Diencephalon (tissue), 1 donor: ENCODE measurements around the gene TRPC4. TPM values are rescaled to one million over a fixed set of nuclear protein-coding genes. Genes with fewer than 3 reads are reported as not detected.

ENCODE experiments used
- small RNA-seq: library from RNA; depleted of rRNA; stranded (forward); fragments of <200 nt; gene quantifications from one replicate; pipeline ENCODE3, GENCODE V24; 2014
- total RNA-seq: library from RNA; depleted of rRNA; stranded (reverse); fragments of >200 nt; gene quantifications from one replicate; pipeline ENCODE4 v1.2.3, GENCODE V29; 2014

Gene TRPC4
- total RNA-seq = 16.8 TPM

DNA sequence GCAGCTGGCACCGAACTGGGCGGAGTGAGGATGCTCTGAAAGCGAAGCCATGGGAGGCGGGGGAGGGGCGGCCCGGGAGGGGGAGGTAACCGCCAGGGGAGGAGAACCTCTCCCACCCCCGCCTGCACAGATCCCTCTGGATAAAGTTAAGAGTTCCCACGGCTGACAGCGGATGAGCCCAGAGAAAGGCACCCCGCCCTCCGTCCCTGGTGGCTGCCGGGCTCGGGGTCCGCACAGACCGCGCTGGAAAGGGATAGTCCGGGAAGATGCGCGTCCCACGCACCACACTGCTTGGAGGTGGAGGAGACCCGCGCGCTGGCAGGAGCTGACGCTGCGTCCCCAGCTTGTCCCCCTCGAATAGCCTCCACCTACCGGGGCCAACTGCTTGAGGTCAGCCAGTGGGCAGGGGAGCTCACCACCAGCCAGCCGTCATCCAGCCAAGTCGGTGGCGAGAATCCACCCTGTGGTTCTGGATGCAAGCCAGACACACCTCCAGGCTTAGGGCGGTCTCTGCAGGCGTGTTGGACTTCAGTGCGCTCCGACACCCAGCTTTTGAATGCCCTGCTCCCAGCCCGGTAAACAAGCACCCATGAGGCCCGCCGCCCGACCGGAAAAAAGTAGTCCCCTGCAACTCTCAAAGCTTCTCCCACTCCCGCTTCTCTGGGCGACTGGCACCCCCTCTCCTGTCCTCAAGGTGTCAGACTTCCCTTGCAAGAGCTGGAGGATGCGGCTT lies at the start of gene TRPC4:
TRPC4 (minus strand) TSS at position 17 of the 733 bp plus-strand sequence. CDS start 86,439 bp downstream, outside the sequence.

DNA sequence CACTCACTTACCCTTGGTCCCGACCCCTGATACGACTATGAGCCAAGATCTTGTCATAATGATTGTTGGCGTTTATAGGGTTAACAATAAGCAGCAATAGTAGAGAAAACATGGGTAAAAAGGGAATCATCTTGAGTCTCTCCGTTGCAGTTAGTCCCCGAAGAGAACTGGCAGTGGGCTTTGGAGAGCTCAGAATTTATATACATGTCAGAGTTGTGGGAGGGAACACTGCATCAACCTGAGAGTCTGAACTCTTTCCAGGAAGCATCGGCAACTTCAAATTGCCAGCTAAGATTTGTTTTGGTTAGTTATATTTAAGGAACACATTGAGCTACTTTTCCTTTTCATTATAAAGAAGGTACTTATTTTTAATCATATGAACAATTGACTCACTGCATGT lies 271.0 kb downstream of the TRPC4 start, which contains the start of gene POSTN:
POSTN (minus strand) TSS at position 172 of the 400 bp plus-strand sequence; CDS start at position 130, 42 bp downstream.

Small RNA genes within 50 kb of the gene (small RNA-seq; reads per million reads assigned to genes)
- not detected for gene RNA5SP26
